Measurements from ENCODE around the gene SLC6A3.

SLC6A3 gene

GRCh38 chr5:1385395-1386273 is 59.6 kb downstream of the SLC6A3 start:
- peak overlapping the region; percentile 49 for H3K4me3 ChIP-seq (ENCODE audit: control insufficient read depth, low read depth, low read length)
- DNase-seq (ENCODE audit: low read depth): no peak
- TF ChIP-seq CTCF (IDR thresholded peaks at IDR 0.05; ENCODE audit: control insufficient read depth, insufficient read depth, low read depth, low read length, missing control alignments): no peak

GRCh38 chr5:1384521-1384920 is 60.7 kb downstream of the SLC6A3 start:
- no peak for TF ChIP-seq CTCF (IDR thresholded peaks at IDR 0.05; ENCODE audit: control insufficient read depth, insufficient read depth, low read depth, low read length, missing control alignments)
- DNase-seq (ENCODE audit: low read depth): no peak
- H3K4me3 ChIP-seq (ENCODE audit: control insufficient read depth, low read depth, low read length): no peak overlapping the region

GRCh38 chr5:1383886-1384401 is 61.3 kb downstream of the SLC6A3 start:
- no peak overlapping the region for H3K4me3 ChIP-seq (ENCODE audit: control insufficient read depth, low read depth, low read length)
- TF ChIP-seq CTCF (IDR thresholded peaks at IDR 0.05; ENCODE audit: control insufficient read depth, insufficient read depth, low read depth, low read length, missing control alignments): no peak
- DNase-seq (ENCODE audit: low read depth): no peak

- TF ChIP-seq CTCF (IDR thresholded peaks at IDR 0.05; ENCODE audit: control insufficient read depth, insufficient read depth, low read depth, low read length, missing control alignments): no peak
- DNase-seq (ENCODE audit: low read depth): no peak
- H3K4me3 ChIP-seq (ENCODE audit: control insufficient read depth, low read depth, low read length): no peak overlapping the region
Observed at GRCh38 chr5:1383344-1383743, 61.9 kb downstream of the SLC6A3 start.

GRCh38 chr5:1382248-1382700 is 63.0 kb downstream of the SLC6A3 start:
- no peak for TF ChIP-seq CTCF (IDR thresholded peaks at IDR 0.05; ENCODE audit: control insufficient read depth, insufficient read depth, low read depth, low read length, missing control alignments)
- H3K4me3 ChIP-seq (ENCODE audit: control insufficient read depth, low read depth, low read length): no peak overlapping the region
- DNase-seq (ENCODE audit: low read depth): no peak

GRCh38 chr5:1381370-1382247 is 63.6 kb downstream of the SLC6A3 start:
- no peak for DNase-seq (ENCODE audit: low read depth)
- TF ChIP-seq CTCF (IDR thresholded peaks at IDR 0.05; ENCODE audit: control insufficient read depth, insufficient read depth, low read depth, low read length, missing control alignments): no peak
- no peak overlapping the region for H3K4me3 ChIP-seq (ENCODE audit: control insufficient read depth, low read depth, low read length)

All from AG09309 (cell line).